Activated T-helper 17 cell treated with anti-CD3 and anti-CD28 coated beads, Interleukin-2, amount 50 U/mL, for 72 hours (primary cell): Measurements from ENCODE around the gene CDC42EP3. TPM values are rescaled to one million over a fixed set of nuclear protein-coding genes. Genes with fewer than 3 reads are reported as not detected.

ENCODE experiments used
- ATAC-seq: fragments of 150-1000 bp; cut with Tn5 transposase; replicated peaks from 2 replicates; pipeline ENCODE4 v1.10.0; 2021; ENCODE audit warnings: mild to moderate bottlenecking, moderate library complexity
- H3K27ac Mint-ChIP-seq: one replicate; pipeline ENCODE4 v1.8.0; 2022; ENCODE audit warnings: mixed read lengths
- H3K27me3 Mint-ChIP-seq: one replicate; pipeline ENCODE4 v1.8.0; 2022; ENCODE audit warnings: mixed read lengths
- H3K36me3 Mint-ChIP-seq: one replicate; pipeline ENCODE4 v1.8.0; 2022; ENCODE audit warnings: low read depth, mild to moderate bottlenecking, mixed read lengths
- H3K4me1 Mint-ChIP-seq: one replicate; pipeline ENCODE4 v1.8.0; 2022; ENCODE audit warnings: mixed read lengths
- H3K4me3 Mint-ChIP-seq: one replicate; pipeline ENCODE4 v1.8.0; 2022; ENCODE audit warnings: mild to moderate bottlenecking, mixed read lengths
- H3K9me3 Mint-ChIP-seq: one replicate; pipeline ENCODE4 v1.8.0; 2022; ENCODE audit warnings: mixed read lengths
- total RNA-seq, 2 donors: library from RNA; stranded (reverse); gene quantifications; one replicate each; pipeline ENCODE4 v1.2.3, GENCODE V29; 2022

Gene CDC42EP3, protein sequence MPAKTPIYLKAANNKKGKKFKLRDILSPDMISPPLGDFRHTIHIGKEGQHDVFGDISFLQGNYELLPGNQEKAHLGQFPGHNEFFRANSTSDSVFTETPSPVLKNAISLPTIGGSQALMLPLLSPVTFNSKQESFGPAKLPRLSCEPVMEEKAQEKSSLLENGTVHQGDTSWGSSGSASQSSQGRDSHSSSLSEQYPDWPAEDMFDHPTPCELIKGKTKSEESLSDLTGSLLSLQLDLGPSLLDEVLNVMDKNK
- 10 to 100 TPM; 33.5 to 40.9 TPM for total RNA-seq

DNA sequence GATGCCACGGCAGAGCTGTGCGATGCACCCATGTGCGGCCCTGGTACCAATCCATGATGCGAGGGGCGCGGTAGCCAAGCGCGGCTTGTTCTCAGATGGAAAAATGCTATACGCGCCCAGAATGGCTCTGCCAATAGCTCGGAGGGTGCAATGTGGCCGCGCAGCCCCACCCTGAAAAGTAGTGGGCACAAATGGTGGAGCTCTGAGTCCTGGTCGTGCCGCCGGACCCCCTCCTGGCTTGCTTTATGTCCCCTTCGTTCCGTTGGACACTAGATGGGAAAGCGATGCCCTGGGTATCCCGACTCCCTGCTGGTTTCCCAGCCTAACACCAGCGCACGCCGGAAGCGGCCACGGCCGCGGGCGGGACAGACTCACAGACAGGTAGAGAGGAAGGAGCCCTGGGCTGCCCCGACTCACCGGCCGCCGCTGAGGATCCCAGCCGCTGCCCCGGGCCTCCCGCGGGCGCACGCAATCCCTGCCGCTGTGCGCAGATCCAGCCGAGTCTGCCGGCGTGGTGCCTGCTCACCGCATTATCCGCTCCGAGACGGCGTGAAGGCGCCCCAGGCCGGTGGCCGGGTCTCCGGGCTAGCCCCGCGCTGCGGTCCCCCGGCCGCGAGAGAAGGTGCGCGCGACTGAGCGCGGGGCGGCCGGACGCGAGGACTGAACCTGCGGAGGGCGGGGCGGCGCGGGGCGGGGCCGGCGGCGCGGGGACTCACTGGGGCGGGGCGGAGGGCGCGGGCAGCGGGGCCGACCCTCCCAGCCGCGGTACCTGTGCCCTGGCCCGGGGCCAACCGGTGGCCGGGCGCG, at the start of gene CDC42EP3:
Gene CDC42EP3 (minus strand): TSS at position 634 of the 807 bp plus-strand sequence. CDS start 25,055 bp downstream, outside the sequence.
- H3K27me3 Mint-ChIP-seq = no peaks in the 10 kb centered on the region
- peak within 1 kb of the TSS; percentile 89 for H3K27ac Mint-ChIP-seq
- peaks cover 47% of the 10 kb centered on the region for H3K36me3 Mint-ChIP-seq
- peak within 1 kb of the TSS; percentile 97 for H3K4me3 Mint-ChIP-seq
- peak; percentile 79 for ATAC-seq
- peaks cover 21% of the 10 kb centered on the region for H3K4me1 Mint-ChIP-seq
- H3K9me3 Mint-ChIP-seq = no peaks in the 10 kb centered on the region

DNA sequence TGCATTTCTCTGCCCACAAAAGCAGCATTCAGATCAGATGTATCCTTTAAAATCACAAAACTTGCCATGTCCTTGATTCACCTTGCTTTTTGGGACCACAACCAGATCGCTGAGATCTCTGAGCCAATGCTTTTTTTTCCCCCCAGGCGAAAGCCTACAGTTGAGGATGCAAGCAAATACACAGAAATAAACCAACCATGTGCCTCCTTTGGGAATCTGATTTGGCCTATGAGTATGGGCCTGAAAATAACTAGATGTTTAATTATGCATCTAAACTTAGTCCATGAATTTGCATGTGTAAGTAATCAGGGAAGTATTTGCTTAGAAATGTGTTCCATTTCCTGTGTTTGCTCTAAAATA, 49.7 kb upstream of the CDC42EP3 start:
- Mint-ChIP-seq H3K4me1 (peaks cover 5% of the 10 kb centered on the region), H3K9me3 (peaks cover 5% of the 10 kb centered on the region)

DNA sequence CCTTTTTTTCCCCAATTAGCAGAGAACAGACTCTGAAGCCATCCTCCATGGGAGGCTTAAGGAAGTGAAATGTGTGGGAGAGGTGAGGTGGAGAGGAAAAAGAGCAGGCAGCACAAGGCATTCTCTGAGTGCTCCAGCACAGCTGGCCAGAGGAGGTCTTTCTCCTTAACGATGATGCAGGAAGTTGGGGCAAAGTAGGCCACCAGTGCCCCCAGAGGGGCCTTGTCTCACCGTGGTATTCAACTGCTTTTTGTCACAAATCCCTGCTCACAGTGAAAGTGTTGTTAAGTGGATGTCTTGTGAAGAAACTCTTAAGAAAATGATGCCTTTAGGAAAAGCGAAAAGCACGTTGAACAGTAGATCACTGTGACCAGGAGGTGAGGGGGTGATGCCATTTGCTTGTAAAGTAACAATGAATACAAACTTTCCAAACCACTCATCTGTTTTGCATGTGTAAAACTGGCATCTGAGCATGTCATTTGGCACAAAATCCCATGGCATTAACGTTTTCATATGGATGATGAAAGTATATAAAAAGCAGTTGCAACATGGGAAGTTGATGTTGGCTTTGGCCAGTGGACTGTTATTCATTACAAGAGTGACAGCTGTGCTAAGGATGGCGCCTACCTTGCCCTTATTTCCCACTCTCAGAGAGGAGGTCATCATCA, 49.2 kb upstream of the CDC42EP3 start:
- peaks cover 3% of the 10 kb centered on the region for H3K27me3 Mint-ChIP-seq
- H3K4me3 Mint-ChIP-seq = no peak overlapping the region
- peaks cover 5% of the 10 kb centered on the region for H3K9me3 Mint-ChIP-seq
- H3K4me1 Mint-ChIP-seq = peaks cover 5% of the 10 kb centered on the region
- no peak overlapping the region for H3K27ac Mint-ChIP-seq
- no peak for ATAC-seq
- no peaks in the 10 kb centered on the region for H3K36me3 Mint-ChIP-seq

More for the DNA sequence above, 49.7 kb upstream of the CDC42EP3 start:
- no peak overlapping the region for H3K27ac Mint-ChIP-seq
- ATAC-seq = no peak
- no peak overlapping the region for H3K4me3 Mint-ChIP-seq
- H3K36me3 Mint-ChIP-seq = no peaks in the 10 kb centered on the region
- peaks cover 3% of the 10 kb centered on the region for H3K27me3 Mint-ChIP-seq

DNA sequence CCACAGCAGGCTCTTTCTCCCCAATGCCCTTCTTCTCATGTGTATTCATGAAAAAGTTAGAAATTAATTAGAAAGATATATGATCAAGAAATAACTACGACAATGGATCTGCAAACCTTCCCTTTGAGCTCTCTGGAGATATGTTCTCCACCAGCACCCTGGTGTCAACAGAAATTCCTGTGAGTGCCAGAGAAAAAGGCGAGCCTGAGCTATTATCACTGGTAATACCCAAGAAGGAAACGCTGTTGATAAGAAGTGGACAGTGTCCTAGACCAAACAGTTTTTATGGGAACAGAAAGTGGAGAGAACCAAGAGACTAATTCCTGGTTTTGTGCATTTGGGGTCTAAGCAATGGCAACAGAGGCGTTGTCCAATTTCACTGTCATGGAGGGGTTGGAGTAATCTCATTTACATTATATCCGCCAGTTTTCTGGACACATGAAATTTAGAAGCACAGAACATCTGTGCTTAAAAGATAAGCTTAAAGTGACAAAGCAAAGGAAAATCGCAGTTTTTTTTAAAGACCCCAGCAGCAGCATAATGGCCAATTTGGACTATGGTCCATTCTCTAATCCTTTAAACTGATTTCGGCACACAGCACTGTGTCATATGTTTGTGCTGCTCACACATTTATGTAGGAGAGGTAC, 47.2 kb upstream of the CDC42EP3 start:
- Mint-ChIP-seq H3K4me1 (peaks cover 9% of the 10 kb centered on the region), H3K36me3 (no peaks in the 10 kb centered on the region), H3K27ac (no peak overlapping the region), H3K4me3 (no peak overlapping the region), H3K9me3 (peaks cover 11% of the 10 kb centered on the region), H3K27me3 (peaks cover 3% of the 10 kb centered on the region)
- ATAC-seq = no peak

DNA sequence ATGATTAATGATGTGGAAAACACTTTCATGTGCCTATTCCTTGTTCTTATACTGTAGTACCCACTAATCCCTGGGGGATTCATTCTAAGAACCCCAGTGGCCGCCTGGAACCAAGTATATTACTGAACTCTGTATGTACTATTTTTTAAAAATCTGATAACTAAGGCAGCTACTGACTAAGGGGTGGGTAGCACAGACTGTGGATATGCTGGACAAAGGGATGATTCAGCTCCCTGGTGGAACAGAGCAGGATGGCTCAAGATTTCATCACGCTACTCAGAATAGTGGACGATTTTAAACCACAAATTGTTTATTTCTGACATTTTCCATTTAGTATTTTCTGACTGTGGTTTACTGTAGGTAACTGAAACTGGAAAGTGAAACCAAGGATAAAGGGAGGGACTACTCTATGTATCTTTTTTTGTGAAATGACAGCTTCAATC, 41.8 kb upstream of the CDC42EP3 start:
- Mint-ChIP-seq H3K4me1 (peaks cover 27% of the 10 kb centered on the region), H3K4me3 (peak overlapping the region; percentile 5), H3K9me3 (peaks cover 11% of the 10 kb centered on the region), H3K36me3 (no peaks in the 10 kb centered on the region), H3K27me3 (peaks cover 3% of the 10 kb centered on the region), H3K27ac (peak overlapping the region; percentile 58)
- peak; percentile 91 for ATAC-seq

DNA sequence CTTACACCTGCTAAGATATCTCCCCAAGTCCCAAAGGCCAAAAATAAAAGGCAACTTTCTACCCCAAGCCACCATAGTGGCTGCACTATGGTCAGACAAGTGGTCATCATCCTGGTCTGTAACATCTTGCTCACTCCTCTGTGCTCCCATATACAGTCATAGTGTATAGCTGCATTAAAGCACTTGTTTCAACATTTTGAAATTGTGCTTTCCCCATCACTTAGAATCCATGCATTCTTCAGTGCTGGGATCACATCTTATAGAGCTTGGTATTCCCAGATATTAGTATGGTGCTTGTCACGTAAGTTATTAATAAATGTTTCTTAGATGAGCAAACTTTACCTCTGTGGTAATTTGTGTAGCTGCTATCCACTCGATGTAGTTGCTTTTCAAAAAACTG, 40.4 kb upstream of the CDC42EP3 start:
- Mint-ChIP-seq H3K4me1 (peaks cover 22% of the 10 kb centered on the region), H3K27me3 (no peaks in the 10 kb centered on the region), H3K27ac (no peak overlapping the region), H3K4me3 (peak overlapping the region; percentile 14), H3K9me3 (peaks cover 6% of the 10 kb centered on the region), H3K36me3 (no peaks in the 10 kb centered on the region)
- ATAC-seq = no peak

- Mint-ChIP-seq H3K4me1 (peaks cover 22% of the 10 kb centered on the region), H3K27me3 (no peaks in the 10 kb centered on the region), H3K36me3 (no peaks in the 10 kb centered on the region), H3K4me3 (peak overlapping the region; percentile 14), H3K9me3 (peaks cover 6% of the 10 kb centered on the region), H3K27ac (no peak overlapping the region)
- peak; percentile 60 for ATAC-seq
Observed at GRCh38 chr2:37711308-37711731, 39.9 kb upstream of the CDC42EP3 start.

- Mint-ChIP-seq H3K36me3 (no peaks in the 10 kb centered on the region), H3K4me1 (peaks cover 18% of the 10 kb centered on the region), H3K9me3 (peaks cover 2% of the 10 kb centered on the region), H3K27me3 (no peaks in the 10 kb centered on the region), H3K27ac (no peak overlapping the region), H3K4me3 (no peak overlapping the region)
- ATAC-seq = no peak
Observed at GRCh38 chr2:37709111-37709510, 37.7 kb upstream of the CDC42EP3 start.

- Mint-ChIP-seq H3K4me3 (no peak overlapping the region), H3K36me3 (no peaks in the 10 kb centered on the region)
Observed at GRCh38 chr2:37708146-37708545, 36.7 kb upstream of the CDC42EP3 start.

DNA sequence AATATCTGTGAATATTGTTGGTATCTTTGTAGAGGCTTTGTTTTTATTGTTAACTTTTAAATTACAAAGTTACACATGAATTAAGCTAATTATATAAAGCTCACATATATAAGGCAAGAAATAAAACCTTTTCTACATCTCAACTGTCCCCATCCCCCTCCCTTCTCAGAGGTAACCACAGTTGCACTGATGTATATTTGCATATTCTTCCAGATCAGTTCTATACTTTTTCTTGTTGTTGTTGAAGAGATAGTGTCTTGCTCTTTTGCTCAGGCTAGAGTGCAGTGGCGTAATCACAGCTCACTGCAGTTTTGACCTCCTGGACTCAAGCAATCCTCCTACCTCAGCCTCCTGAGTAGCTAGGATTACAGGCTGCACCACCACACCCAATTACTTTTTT, 36.0 kb upstream of the CDC42EP3 start:
- no peak overlapping the region for H3K4me3 Mint-ChIP-seq

More at GRCh38 chr2:37708146-37708545, 36.7 kb upstream of the CDC42EP3 start:
- Mint-ChIP-seq H3K27ac (no peak overlapping the region), H3K9me3 (peaks cover 4% of the 10 kb centered on the region), H3K4me1 (peaks cover 16% of the 10 kb centered on the region), H3K27me3 (no peaks in the 10 kb centered on the region)
- no peak for ATAC-seq

GRCh38 chr2:37706334-37707183, 35.1 kb upstream of the CDC42EP3 start:
- Mint-ChIP-seq H3K4me3 (no peak overlapping the region), H3K27ac (no peak overlapping the region), H3K4me1 (peaks cover 9% of the 10 kb centered on the region), H3K27me3 (no peaks in the 10 kb centered on the region), H3K9me3 (peaks cover 10% of the 10 kb centered on the region), H3K36me3 (no peaks in the 10 kb centered on the region)
- ATAC-seq = peak; percentile 38

More for the DNA sequence above, 36.0 kb upstream of the CDC42EP3 start:
- no peaks in the 10 kb centered on the region for H3K27me3 Mint-ChIP-seq
- H3K27ac Mint-ChIP-seq = no peak overlapping the region
- peaks cover 13% of the 10 kb centered on the region for H3K4me1 Mint-ChIP-seq
- H3K9me3 Mint-ChIP-seq = peaks cover 4% of the 10 kb centered on the region
- ATAC-seq = no peak
- no peaks in the 10 kb centered on the region for H3K36me3 Mint-ChIP-seq

- no peak overlapping the region for H3K4me3 Mint-ChIP-seq
- H3K4me1 Mint-ChIP-seq = no peaks in the 10 kb centered on the region
- H3K27me3 Mint-ChIP-seq = no peaks in the 10 kb centered on the region
- H3K9me3 Mint-ChIP-seq = peaks cover 14% of the 10 kb centered on the region
- no peaks in the 10 kb centered on the region for H3K36me3 Mint-ChIP-seq
- no peak for ATAC-seq
- no peak overlapping the region for H3K27ac Mint-ChIP-seq
Observed at GRCh38 chr2:37705191-37705590, 33.7 kb upstream of the CDC42EP3 start.

DNA sequence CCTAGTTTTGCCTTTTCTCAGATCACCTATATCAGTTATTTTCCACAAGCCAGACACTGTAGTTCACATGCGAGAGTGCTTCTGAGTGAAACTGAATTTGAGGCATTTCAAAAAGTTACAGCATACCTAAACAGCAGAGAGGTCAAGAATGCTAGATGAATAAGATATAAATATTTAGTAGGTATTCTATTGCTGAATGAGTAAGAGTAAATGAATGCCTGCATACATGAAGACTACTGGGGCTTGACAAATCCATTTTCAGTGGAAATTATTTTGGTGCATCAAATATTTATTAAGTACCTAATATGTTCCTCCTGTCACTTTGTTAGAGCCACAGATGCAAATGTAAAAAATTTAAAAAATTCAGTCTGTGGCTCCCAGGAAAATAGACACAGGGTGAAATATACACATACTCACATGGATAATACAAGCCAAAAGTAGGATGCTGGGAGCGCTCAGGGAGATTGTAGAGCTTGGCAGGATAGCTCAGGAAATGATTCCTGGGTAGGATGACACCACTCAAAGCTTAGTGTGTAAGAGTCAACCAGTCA, 27.6 kb upstream of the CDC42EP3 start:
- no peak overlapping the region for H3K27ac Mint-ChIP-seq
- H3K4me1 Mint-ChIP-seq = no peaks in the 10 kb centered on the region
- peaks cover 16% of the 10 kb centered on the region for H3K9me3 Mint-ChIP-seq
- no peak overlapping the region for H3K4me3 Mint-ChIP-seq
- ATAC-seq = no peak
- H3K27me3 Mint-ChIP-seq = no peaks in the 10 kb centered on the region
- H3K36me3 Mint-ChIP-seq = no peaks in the 10 kb centered on the region
